A204.1 (cell line): ENCODE data around the gene RNF151.

Experiments used
- FAIRE-seq: peaks from 2 replicates; lab custom pipeline; 2012; peaks lifted over from hg19 to GRCh38; lab: Jason Lieb, UNC

The RNF151 gene

GRCh38 chr16:1992704-1993317 lies 26.2 kb downstream of the RNF151 start:
- FAIRE-seq, result no peak

- no peak for FAIRE-seq
These were observed 27.1 kb downstream of the RNF151 start for GRCh38 chr16:1993731-1994131.

- no peak for FAIRE-seq
These were observed 31.1 kb downstream of the RNF151 start for GRCh38 chr16:1997494-1998359.

- FAIRE-seq, result no peak
These were observed 31.7 kb downstream of the RNF151 start for GRCh38 chr16:1998360-1998835.

- FAIRE-seq, result no peak
These were observed 32.5 kb downstream of the RNF151 start for GRCh38 chr16:1998852-1999801.

- FAIRE-seq, result no peak
These were observed 33.3 kb downstream of the RNF151 start for GRCh38 chr16:1999866-2000514.

- no peak for FAIRE-seq
These were observed 34.4 kb downstream of the RNF151 start for GRCh38 chr16:2001035-2001434.

GRCh38 chr16:2001456-2002355 lies 35.0 kb downstream of the RNF151 start:
- FAIRE-seq, result no peak

GRCh38 chr16:2002406-2003230 lies 36.0 kb downstream of the RNF151 start:
- no peak for FAIRE-seq

GRCh38 chr16:2003231-2003826 lies 36.7 kb downstream of the RNF151 start:
- no peak for FAIRE-seq

GRCh38 chr16:2003827-2004641 lies 37.4 kb downstream of the RNF151 start:
- no peak for FAIRE-seq

GRCh38 chr16:2004795-2005517 lies 38.3 kb downstream of the RNF151 start:
- no peak for FAIRE-seq

- no peak for FAIRE-seq
These were observed 39.0 kb downstream of the RNF151 start for GRCh38 chr16:2005646-2006045.

GRCh38 chr16:2006317-2006716 lies 39.7 kb downstream of the RNF151 start:
- FAIRE-seq, result no peak

- no peak for FAIRE-seq
These were observed 40.6 kb downstream of the RNF151 start for GRCh38 chr16:2007081-2007836.

- no peak for FAIRE-seq
These were observed 41.4 kb downstream of the RNF151 start for GRCh38 chr16:2008009-2008526.

GRCh38 chr16:2008631-2009163 lies 42.0 kb downstream of the RNF151 start:
- FAIRE-seq, result no peak
